ENCODE measurements around the gene RABAC1.
A peak's percentile ranks its signal among the peaks of the same experiment; 100 is the strongest.

The RABAC1 gene

DNA sequence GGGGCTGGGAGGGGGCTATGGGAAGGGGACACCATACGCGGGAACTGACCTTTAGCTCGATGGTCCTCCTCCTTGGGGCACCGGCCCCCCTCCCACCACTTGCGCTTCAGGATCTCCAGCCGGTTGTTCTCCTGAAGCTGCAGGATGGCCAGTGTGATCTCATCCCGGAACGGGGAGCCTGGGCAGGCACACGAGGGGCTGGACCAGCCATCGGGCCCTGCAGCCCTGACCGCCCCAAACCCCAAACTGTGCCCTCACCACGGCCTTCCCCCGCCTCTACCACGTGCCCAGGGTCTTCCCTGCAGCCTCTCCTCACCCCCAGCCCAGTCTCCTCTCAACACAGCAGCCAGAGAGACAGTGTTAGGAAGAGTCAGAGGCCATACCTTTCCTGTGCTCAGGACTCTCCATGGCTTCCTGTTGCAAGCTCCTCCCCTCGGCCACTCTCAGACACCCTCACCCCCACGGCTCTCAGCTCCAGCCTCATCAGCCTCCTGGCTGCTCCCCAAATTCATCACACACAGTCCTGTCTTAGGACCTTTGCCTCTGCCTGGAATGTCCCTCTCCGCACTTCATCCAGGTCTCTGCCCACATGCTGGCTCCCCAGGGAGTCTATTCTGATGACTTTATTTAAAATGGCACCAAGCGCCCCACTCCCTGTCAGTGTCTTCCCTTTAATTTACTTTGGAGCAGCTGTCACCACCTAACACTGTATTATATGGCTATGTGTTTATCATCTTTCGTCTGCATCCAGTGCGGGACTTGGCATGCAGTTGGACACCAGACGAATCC lies 44.6 kb upstream of the RABAC1 start:
- Histone ChIP-seq H3K9me3 (replicated peaks; ENCODE audit: insufficient read depth, low read length) (no peaks in the 10 kb centered on the region), H3K79me2 (ENCODE audit: low read length) (no peaks in the 10 kb centered on the region), H2AFZ (ENCODE audit: low read length) (no peak overlapping the region), H3K4me3 (ENCODE audit: low read length) (no peak overlapping the region), H3K27ac (ENCODE audit: low read length) (no peak overlapping the region), H3K9ac (ENCODE audit: low read length) (no peak overlapping the region), H3K36me3 (replicated peaks; ENCODE audit: insufficient read depth, low read length) (no peaks in the 10 kb centered on the region), H4K20me1 (ENCODE audit: insufficient read depth, low read length) (no peaks in the 10 kb centered on the region), H3K9me2 (replicated peaks; ENCODE audit: insufficient read depth, low read length) (no peaks in the 10 kb centered on the region), H3K4me1 (ENCODE audit: low read length) (no peaks in the 10 kb centered on the region), H3F3A (ENCODE audit: insufficient read depth, low read length) (no peaks in the 10 kb centered on the region), H3K27me3 (replicated peaks; ENCODE audit: insufficient read depth, low read length) (peaks cover 92% of the 10 kb centered on the region), H3K4me2 (ENCODE audit: low read depth, low read length) (no peak overlapping the region)
- no peak for TF ChIP-seq EZH2phosphoT487 (IDR thresholded peaks at IDR 0.05; ENCODE audit: low read length)
- TF ChIP-seq EZH2 (optimal IDR thresholded peaks at IDR 0.05; ENCODE audit: low read depth, low read length), result no peak
- TF ChIP-seq, protein P1, sequence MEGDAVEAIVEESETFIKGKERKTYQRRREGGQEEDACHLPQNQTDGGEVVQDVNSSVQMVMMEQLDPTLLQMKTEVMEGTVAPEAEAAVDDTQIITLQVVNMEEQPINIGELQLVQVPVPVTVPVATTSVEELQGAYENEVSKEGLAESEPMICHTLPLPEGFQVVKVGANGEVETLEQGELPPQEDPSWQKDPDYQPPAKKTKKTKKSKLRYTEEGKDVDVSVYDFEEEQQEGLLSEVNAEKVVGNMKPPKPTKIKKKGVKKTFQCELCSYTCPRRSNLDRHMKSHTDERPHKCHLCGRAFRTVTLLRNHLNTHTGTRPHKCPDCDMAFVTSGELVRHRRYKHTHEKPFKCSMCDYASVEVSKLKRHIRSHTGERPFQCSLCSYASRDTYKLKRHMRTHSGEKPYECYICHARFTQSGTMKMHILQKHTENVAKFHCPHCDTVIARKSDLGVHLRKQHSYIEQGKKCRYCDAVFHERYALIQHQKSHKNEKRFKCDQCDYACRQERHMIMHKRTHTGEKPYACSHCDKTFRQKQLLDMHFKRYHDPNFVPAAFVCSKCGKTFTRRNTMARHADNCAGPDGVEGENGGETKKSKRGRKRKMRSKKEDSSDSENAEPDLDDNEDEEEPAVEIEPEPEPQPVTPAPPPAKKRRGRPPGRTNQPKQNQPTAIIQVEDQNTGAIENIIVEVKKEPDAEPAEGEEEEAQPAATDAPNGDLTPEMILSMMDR (IDR thresholded peaks at IDR 0.05; ENCODE audit: low read length), result no peak
- DNase-seq, result no peak

GRCh38 chr19:41999878-42000208 lies 40.7 kb upstream of the RABAC1 start:
- Histone ChIP-seq H3K4me2 (ENCODE audit: low read depth, low read length) (no peak overlapping the region), H3K27ac (ENCODE audit: low read length) (no peak overlapping the region), H3K9me2 (replicated peaks; ENCODE audit: insufficient read depth, low read length) (no peaks in the 10 kb centered on the region), H3K9ac (ENCODE audit: low read length) (no peak overlapping the region), H3K4me3 (ENCODE audit: low read length) (no peak overlapping the region), H3K79me2 (ENCODE audit: low read length) (no peaks in the 10 kb centered on the region), H3K27me3 (replicated peaks; ENCODE audit: insufficient read depth, low read length) (peaks cover 92% of the 10 kb centered on the region), H4K20me1 (ENCODE audit: insufficient read depth, low read length) (no peaks in the 10 kb centered on the region), H2AFZ (ENCODE audit: low read length) (no peak overlapping the region), H3K4me1 (ENCODE audit: low read length) (no peaks in the 10 kb centered on the region), H3K9me3 (replicated peaks; ENCODE audit: insufficient read depth, low read length) (no peaks in the 10 kb centered on the region), H3F3A (ENCODE audit: insufficient read depth, low read length) (no peaks in the 10 kb centered on the region), H3K36me3 (replicated peaks; ENCODE audit: insufficient read depth, low read length) (no peaks in the 10 kb centered on the region)
- TF ChIP-seq EZH2phosphoT487 (IDR thresholded peaks at IDR 0.05; ENCODE audit: low read length), result no peak
- TF ChIP-seq, protein P1 (IDR thresholded peaks at IDR 0.05; ENCODE audit: low read length), result no peak
- no peak for TF ChIP-seq EZH2 (optimal IDR thresholded peaks at IDR 0.05; ENCODE audit: low read depth, low read length)
- DNase-seq, result no peak

- Histone ChIP-seq H3K4me3 (ENCODE audit: low read length) (no peak overlapping the region), H3K36me3 (replicated peaks; ENCODE audit: insufficient read depth, low read length) (no peaks in the 10 kb centered on the region), H2AFZ (ENCODE audit: low read length) (no peak overlapping the region), H4K20me1 (ENCODE audit: insufficient read depth, low read length) (no peaks in the 10 kb centered on the region), H3K27me3 (replicated peaks; ENCODE audit: insufficient read depth, low read length) (peaks cover 89% of the 10 kb centered on the region), H3F3A (ENCODE audit: insufficient read depth, low read length) (no peaks in the 10 kb centered on the region), H3K4me2 (ENCODE audit: low read depth, low read length) (no peak overlapping the region), H3K27ac (ENCODE audit: low read length) (no peak overlapping the region), H3K9me3 (replicated peaks; ENCODE audit: insufficient read depth, low read length) (no peaks in the 10 kb centered on the region), H3K4me1 (ENCODE audit: low read length) (no peaks in the 10 kb centered on the region), H3K79me2 (ENCODE audit: low read length) (no peaks in the 10 kb centered on the region), H3K9ac (ENCODE audit: low read length) (no peak overlapping the region), H3K9me2 (replicated peaks; ENCODE audit: insufficient read depth, low read length) (no peaks in the 10 kb centered on the region)
- TF ChIP-seq EZH2 (optimal IDR thresholded peaks at IDR 0.05; ENCODE audit: low read depth, low read length) (no peak), EZH2phosphoT487 (IDR thresholded peaks at IDR 0.05; ENCODE audit: low read length) (no peak)
- peak; percentile 11 for DNase-seq
Measured at GRCh38 chr19:41999071-41999877, 40.2 kb upstream of the RABAC1 start.

All from MM.1S (cell line).